OCI-M2 (cell line): ENCODE measurements around the gene VPS37B.

Source experiments
- DNase-seq: peaks from one replicate; lab custom pipeline; 2025; ENCODE audit not compliant: unreplicated experiment; lab: John Stamatoyannopoulos, UW

The VPS37B gene

DNA sequence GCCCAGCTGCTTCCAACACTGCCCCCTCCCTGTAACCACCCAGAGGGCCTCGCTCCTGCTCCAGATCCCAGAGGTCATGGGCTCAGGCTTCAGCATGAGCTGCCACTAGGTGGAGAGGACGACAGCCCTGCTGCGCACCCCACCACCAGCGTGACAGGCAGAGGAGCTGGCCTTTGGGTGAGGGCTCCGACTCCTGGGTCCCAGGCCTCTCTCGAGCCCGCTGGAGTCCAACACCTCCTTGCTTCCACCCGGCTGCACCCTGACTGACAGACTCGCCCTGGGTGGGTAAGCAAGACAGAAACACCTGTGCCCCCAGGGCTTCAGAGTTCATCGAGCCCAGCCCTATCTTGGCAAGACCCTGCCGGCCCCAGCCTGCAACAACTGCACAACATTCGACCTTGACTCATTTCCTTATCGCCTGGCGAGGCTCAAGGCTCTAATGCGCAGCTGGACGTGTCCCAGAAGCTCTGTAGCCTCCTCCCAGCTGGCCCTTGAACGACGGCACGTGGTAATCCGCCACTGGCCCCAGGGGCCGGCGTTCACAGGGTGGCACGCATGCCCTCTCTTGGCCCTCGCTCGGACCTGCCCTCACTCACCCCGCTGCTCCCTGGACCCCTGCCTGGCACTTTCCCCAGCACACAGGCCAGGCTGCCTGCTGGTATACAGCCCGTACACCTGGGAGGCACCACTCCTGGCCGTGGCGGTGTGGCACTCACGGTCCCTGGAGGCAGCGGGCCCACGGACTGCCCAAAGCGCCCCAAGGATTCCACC, 28.0 kb downstream of the VPS37B start:
- no peak for DNase-seq

DNA sequence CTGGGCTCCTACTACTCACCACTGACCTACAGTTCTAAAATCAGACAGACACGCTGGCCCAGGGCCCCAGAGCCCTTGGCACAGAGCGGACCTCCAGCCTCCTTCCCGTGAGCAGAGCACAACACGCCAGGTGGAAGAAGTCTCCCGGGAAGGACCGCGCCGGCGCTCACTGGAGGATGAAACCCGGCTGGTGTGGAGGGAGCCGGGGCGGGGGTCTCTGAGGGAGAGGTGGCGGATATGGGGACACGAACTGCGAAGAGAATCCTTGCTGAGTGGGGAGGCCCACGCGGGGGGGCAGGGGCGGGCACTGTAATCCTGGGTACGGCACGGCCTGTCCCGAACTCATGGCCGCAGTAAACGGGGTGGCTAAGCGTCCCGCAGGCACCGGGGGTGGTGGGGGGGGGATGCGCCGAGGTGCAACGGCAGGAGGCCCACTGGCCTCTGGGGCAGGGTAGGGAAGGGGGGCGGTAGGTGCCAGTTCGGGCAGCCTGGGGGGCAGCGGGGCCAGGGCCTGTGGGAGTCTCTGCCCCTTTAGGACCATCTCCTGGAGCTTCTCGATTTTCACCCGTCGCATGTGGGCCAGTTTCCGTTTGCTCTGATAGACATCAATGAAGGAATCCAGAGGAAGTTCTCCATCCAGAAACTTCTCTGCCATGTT, 28.8 kb downstream of the VPS37B start:
- no peak for DNase-seq

GRCh38 chr12:122866379-122866778, 29.5 kb downstream of the VPS37B start:
- no peak for DNase-seq

DNA sequence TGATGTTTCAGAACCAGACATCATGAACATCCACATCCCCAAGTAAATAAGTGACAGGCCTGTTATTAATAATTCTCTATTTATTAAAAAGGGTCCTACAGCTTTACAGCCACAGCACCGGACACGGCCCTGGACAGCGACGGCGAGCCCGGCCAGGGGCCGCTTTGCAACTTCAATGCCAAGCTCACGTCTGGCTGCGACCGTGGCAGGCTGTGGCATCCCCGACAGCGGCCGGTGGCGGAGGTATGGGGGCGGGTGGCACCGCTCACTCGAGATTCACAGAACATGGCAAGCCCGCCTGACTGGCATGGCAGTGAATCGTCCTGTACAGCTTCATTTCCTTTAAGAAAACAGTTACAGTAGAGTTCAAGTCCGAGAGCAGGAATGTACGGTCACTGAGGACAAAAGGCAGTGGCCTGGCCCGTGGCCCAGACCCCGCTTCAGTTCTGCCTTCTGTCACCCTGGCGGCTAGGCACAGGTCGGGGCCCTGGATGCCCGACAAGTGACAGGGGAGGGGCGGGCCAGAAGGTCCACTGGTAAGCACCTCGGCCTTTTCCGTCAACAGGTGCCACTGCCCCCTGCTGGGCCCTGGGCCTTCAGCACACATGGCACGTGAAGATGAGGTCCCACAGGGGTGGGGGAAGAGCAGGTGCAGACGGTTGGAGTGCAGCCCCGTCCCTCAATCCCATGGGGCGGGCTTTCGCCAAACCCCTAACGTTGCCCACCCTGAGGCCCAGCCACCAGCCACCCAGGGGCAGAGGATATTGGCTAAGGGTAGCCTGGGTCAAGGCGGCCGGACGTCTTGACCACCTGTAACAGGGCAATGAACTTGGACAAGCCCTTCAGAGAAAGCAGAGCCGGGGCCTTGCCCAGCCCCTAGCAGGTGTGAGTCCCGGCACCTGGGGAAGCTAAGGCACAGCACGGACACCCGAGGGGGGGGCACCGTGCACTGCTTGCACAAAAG, 30.4 kb downstream of the VPS37B start:
- no peak for DNase-seq

GRCh38 chr12:122864894-122865253, 31.1 kb downstream of the VPS37B start:
- no peak for DNase-seq

DNA sequence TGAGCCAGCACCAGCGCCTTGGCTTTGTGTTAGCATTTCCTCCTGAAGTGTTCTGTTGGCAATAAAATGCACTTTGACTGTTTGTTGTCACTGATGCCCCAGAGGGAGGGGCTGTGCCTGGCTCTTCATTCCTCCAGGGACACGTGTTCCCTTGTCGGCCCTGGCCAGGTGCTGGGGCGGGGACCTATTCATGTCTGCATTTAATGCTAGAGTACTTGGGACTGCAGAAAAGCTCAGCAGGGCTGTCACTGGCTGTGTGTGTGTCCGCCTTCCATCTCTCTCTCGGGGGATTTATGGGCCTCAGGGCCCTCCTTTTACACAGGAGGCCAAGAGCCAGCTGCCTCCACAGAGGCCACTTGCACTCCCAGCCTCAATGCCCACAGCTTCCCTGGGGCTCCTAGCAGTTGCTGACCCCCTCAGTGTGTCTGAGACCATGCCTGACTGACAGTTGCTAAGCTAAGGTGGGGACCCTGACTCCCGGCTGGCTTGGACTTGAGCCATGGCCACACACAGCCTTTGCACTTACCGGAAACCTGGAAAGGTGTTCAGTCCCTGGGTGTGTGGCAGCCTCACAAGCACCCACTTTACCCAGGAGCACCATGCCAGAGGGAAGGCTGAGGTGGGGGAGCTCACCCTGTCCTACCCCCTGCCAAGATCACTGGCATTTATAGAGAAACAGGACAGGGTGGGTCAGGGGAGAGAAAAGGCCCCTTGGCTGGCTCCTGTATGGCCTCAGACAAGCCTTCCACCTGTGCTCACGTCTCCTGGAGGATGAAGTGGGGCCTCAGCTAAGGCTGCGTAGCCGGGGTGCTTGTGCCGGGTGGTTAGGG, 32.8 kb downstream of the VPS37B start:
- DNase-seq = no peak

GRCh38 chr12:122862110-122862634, 33.8 kb downstream of the VPS37B start:
- no peak for DNase-seq

DNA sequence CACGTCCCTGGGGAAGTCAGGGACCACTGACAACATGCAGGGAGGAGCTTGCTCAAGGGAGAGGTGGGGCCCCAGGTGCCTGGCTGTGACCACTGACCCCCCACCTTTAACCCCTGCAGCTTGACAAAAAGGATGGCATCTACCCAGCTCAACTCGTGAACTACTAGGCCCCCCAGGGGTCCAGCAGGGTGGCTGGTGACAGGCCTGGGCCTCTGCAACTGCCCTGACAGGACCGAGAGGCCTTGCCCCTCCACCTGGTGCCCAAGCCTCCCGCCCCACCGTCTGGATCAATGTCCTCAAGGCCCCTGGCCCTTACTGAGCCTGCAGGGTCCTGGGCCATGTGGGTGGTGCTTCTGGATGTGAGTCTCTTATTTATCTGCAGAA, 34.3 kb downstream of the VPS37B start:
- DNase-seq = no peak

GRCh38 chr12:122860854-122861586, 34.9 kb downstream of the VPS37B start:
- DNase-seq = no peak

DNA sequence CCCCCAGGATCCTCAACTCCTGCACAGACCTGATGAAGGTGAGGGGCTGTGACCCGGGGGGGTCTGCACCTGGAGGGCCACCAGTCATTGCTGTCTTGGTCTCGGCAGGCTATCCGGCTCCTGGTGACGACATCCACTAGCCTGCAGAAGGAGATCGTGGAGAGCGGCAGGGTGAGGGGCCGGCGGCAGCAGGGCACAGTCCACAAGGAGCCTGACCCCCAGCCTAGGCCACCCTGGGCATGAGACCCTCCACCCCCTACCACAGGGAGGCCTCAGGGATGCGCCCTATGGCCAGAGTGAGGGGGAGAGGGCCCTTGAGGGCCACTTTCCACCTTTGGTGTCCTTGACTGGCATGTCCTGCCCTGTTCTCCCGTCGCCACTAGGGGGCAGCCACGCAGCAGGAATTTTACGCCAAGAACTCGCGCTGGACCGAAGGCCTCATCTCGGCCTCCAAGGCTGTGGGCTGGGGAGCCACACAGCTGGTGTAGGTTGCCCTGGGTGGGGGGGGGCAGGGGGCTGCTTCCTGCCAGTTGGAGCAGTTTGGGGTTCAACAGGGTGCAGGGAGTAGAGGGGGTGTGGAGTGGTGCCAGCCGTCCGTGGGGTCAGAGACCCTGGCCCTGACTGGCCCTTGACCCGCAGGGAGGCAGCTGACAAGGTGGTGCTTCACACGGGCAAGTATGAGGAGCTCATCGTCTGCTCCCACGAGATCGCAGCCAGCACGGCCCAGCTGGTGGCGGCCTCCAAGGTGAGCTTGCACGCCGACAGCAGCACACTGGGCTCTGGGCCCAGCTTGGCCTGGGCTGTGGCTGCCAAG, 35.7 kb downstream of the VPS37B start:
- DNase-seq = no peak

DNA sequence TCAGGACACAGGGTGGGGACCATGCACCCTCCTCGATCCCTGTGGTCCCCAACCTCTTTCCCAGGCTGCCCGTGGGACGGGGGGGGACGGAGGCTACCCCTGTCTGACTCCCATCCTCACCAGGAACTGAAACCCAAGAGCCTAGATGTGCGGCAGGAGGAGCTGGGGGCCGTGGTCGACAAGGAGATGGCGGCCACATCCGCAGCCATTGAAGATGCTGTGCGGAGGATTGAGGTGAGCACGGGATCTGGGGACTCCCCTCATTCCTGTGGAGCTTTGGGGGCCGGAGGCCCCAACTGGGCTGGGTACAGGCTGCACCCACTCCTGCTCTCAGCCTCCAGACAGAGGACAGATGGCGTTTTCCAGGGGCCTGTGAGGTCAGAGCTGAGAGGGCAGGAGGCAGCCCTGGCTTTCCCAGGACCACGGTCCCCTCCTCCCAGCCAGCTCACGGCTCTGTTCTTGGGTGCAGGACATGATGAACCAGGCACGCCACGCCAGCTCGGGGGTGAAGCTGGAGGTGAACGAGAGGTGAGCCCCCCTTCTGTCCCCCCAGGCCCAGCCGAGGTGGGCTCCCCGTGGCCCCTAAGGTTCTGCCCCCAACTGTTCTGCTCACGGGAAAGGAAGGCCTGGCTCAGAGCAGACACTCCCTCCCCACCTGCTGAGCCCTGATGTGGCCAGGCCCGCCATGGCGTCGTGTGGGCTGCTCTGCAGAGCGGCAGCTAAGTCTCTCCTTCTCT, 36.5 kb downstream of the VPS37B start:
- DNase-seq = no peak

- no peak for DNase-seq
These were observed 37.2 kb downstream of the VPS37B start for GRCh38 chr12:122858591-122859302.

DNA sequence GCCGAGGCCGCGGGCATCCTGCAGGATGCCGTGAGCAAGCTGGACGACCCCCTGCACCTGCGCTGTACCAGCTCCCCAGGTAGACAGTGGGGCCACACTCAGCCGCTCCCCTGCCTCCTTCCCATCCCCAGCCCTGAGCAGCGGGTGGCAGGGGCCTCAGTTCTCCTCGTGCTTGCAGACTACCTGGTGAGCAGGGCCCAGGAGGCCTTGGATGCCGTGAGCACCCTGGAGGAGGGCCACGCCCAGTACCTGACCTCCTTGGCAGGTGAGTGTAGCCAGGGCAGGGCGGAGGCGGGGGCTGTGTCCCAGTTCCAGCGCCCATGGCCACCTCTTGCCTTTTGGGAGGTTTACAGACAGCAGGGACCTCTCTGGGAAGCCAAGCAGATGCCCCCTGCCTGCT, 37.8 kb downstream of the VPS37B start:
- DNase-seq = no peak

DNA sequence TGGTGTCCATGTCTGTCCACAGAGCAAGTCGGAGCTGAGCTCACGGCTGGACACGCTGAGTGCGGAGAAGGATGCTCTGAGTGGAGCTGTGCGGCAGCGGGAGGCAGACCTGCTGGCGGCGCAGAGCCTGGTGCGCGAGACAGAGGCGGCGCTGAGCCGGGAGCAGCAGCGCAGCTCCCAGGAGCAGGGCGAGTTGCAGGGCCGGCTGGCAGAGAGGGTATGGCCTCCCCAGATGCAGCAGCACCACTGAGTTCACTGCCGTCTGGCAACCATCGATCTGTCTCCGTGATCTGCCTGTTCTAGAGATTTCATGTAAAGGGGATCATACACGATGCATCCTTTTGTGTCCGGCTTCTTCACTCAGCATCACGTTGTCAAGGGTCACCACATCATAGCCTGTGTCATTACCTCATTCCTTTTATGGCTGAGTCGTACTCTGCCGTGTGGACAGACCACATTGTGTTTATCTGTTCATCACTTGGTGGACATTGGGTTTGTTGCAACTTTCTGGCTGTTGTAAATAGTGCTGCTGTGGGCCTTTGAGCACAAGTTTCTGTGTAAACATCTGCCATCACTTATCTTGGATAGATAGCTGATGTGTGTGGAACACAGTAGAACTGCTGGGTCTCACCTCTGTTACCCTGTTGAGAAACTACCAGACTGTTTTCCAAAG, 38.8 kb downstream of the VPS37B start:
- no peak for DNase-seq

GRCh38 chr12:122855928-122856831, 39.7 kb downstream of the VPS37B start:
- no peak for DNase-seq
